ENCODE results near the gene SEMA4D.

Gene SEMA4D

DNA sequence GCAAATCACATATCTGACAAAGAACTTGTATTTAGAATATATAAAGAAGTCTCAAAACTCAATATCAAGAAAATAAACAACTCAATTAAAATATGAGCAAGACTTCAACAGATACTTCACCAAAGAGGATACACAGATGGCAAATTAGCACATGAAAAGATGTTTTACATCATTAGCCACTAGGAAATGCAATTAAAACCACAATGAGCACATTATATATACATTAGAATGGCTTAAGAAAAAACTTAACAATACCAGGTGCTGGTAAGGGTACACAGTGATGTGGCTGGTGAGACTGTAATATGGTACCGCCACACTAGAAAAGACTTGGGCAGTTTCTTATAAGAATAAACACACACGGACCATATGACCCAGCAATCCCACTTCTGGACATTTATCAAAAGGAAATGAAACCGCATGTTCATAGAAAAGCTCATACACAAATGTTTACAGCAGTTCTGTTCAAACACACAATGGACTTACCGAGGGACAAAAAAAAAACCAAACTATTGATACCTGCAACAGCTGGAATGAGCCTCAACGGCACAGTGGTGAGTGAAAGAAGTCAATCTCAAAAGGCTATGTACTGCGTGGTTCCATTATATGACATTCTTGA is 27.6 kb downstream of the SEMA4D start:
- H3K4me3 ChIP-seq (ENCODE audit: low read depth, low read length), result no peak overlapping the region
- no peak for DNase-seq (ENCODE audit: low read depth)
- TF ChIP-seq POLR2A (IDR thresholded peaks at IDR 0.05; ENCODE audit: extremely low read depth, insufficient read length) (no peak), MYC (IDR thresholded peaks at IDR 0.05; ENCODE audit: low read depth, low read length) (no peak)
- TF ChIP-seq, protein P1, sequence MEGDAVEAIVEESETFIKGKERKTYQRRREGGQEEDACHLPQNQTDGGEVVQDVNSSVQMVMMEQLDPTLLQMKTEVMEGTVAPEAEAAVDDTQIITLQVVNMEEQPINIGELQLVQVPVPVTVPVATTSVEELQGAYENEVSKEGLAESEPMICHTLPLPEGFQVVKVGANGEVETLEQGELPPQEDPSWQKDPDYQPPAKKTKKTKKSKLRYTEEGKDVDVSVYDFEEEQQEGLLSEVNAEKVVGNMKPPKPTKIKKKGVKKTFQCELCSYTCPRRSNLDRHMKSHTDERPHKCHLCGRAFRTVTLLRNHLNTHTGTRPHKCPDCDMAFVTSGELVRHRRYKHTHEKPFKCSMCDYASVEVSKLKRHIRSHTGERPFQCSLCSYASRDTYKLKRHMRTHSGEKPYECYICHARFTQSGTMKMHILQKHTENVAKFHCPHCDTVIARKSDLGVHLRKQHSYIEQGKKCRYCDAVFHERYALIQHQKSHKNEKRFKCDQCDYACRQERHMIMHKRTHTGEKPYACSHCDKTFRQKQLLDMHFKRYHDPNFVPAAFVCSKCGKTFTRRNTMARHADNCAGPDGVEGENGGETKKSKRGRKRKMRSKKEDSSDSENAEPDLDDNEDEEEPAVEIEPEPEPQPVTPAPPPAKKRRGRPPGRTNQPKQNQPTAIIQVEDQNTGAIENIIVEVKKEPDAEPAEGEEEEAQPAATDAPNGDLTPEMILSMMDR (IDR thresholded peaks at IDR 0.05; ENCODE audit: low read depth, low read length), result no peak
- TF ChIP-seq, protein P2, sequence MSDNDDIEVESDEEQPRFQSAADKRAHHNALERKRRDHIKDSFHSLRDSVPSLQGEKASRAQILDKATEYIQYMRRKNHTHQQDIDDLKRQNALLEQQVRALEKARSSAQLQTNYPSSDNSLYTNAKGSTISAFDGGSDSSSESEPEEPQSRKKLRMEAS (IDR thresholded peaks at IDR 0.05; ENCODE audit: low read depth, low read length), result no peak

DNA sequence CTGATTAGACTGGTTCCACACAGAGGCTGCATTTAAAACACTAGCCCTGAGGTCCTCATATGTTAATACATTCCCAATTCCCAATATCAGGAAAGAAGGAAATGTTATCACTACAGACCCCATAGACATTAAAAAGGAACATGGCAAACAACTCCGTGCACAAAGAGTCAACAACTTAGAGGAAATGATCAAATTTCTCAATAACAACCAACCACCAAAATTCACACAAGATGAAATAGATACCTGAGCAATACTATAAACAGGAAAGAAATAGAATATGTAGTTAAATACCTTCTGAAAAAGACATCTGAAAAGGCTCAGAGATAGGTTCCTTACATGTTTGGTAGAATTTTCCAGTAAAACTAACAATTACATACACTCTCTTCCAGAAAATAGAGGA is 28.9 kb downstream of the SEMA4D start:
- DNase-seq (ENCODE audit: low read depth), result no peak
- TF ChIP-seq, protein P1 (IDR thresholded peaks at IDR 0.05; ENCODE audit: low read depth, low read length), result no peak
- no peak for TF ChIP-seq MYC (IDR thresholded peaks at IDR 0.05; ENCODE audit: low read depth, low read length)
- TF ChIP-seq, protein P2 (IDR thresholded peaks at IDR 0.05; ENCODE audit: low read depth, low read length), result no peak
- TF ChIP-seq POLR2A (IDR thresholded peaks at IDR 0.05; ENCODE audit: extremely low read depth, insufficient read length), result no peak
- H3K4me3 ChIP-seq (ENCODE audit: low read depth, low read length), result no peak overlapping the region

DNA sequence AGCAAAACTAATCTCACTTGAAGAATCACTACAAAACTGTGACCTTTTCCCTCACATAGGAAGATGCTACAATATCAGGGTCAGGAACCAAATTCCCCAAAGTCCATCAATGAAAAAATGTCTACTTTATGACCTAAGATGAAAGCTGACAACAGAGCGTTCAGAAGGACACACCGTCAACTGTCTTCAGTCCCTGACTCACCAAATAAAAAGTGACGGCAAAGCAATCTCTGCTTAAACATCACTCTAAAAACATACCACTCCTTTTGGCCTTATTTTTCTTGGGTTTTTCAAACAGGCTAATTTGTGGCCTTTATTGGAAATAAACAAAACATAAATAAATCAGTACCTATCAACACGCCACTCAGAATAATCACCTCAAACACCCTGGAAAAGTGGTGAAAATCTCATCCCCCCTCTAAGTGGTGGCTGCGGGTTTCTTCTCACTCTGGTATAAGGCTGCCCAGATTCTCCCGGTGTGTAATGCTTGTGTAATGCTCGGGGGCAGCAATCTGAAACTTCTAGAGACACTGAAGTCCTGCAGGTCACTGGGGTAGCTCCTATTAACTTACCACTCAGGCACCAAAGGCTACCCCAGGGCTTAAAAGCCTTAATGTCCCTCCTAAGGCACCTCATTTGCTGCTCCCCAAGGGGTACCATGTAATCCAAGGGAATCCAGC is 29.5 kb downstream of the SEMA4D start:
- H3K4me3 ChIP-seq (ENCODE audit: low read depth, low read length), result no peak overlapping the region
- TF ChIP-seq, protein P1 (IDR thresholded peaks at IDR 0.05; ENCODE audit: low read depth, low read length), result no peak
- TF ChIP-seq POLR2A (IDR thresholded peaks at IDR 0.05; ENCODE audit: extremely low read depth, insufficient read length) (no peak), MYC (IDR thresholded peaks at IDR 0.05; ENCODE audit: low read depth, low read length) (no peak)
- TF ChIP-seq, protein P2 (IDR thresholded peaks at IDR 0.05; ENCODE audit: low read depth, low read length), result no peak
- no peak for DNase-seq (ENCODE audit: low read depth)

DNA sequence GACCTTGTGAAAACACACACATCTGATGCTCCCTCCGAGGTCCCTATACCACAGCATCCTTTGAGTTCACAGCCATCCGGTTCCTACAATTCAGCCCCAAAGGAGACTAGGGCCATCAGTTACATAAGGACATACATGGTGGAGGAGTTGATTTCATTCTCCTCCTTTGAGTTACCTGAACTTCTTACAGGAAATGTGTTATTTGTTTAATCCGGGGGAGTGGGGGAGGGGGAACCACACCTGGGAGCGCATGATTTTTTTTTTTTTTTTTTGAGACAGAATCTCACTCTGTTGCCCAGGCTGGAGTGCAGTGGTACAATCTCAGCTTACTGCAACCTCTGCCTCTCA is 30.7 kb downstream of the SEMA4D start:
- DNase-seq (ENCODE audit: low read depth), result no peak
- H3K4me3 ChIP-seq (ENCODE audit: low read depth, low read length), result no peak overlapping the region
- TF ChIP-seq POLR2A (IDR thresholded peaks at IDR 0.05; ENCODE audit: extremely low read depth, insufficient read length), result no peak
- TF ChIP-seq, protein P1 (IDR thresholded peaks at IDR 0.05; ENCODE audit: low read depth, low read length), result no peak
- TF ChIP-seq, protein P2 (IDR thresholded peaks at IDR 0.05; ENCODE audit: low read depth, low read length), result no peak
- TF ChIP-seq MYC (IDR thresholded peaks at IDR 0.05; ENCODE audit: low read depth, low read length), result no peak

DNA sequence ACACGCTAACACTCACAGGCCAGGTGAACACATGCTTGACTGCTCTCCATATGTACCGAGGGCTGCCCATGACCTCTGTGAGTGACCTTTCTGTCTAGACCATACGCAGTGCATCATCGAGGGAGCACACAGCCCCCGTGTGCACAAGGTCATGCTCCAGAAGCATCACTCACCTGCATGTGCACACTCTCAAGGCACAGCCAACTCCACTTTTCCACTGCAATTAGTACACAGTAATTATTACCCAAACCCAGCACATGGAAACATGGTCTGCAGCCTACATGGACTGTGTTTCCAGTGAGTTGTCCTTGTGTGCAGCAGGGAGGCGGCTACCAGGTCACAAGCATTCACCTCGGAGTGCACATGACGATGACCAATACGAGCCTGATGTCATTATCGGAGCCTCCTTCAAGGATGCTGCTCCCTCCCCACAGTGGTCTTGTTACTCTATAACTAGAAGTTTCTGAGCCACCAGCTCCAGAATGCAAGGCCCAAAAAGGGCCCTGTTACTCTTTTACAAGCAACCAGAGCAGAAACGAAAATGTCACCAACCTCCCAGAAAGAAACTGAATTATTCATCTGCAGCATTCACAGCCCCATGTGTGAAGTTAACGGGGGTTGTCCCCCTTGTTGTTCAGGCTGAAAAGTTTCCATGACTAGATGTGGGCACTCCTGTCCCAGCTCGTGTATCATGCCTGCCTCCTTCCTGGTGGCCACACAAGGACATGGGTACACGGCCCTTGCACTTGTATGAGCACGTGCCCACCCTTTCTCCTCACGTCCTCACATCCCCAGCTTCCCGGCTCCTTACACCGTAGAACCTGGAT is 31.2 kb downstream of the SEMA4D start:
- no peak overlapping the region for H3K4me3 ChIP-seq (ENCODE audit: low read depth, low read length)
- no peak for TF ChIP-seq MYC (IDR thresholded peaks at IDR 0.05; ENCODE audit: low read depth, low read length)
- TF ChIP-seq, protein P2 (IDR thresholded peaks at IDR 0.05; ENCODE audit: low read depth, low read length), result no peak
- no peak for TF ChIP-seq POLR2A (IDR thresholded peaks at IDR 0.05; ENCODE audit: extremely low read depth, insufficient read length)
- TF ChIP-seq, protein P1 (IDR thresholded peaks at IDR 0.05; ENCODE audit: low read depth, low read length), result no peak
- DNase-seq (ENCODE audit: low read depth), result no peak

All from NB4 (cell line).